Measurements from ENCODE around the gene EDC4.
"Not testable (repeated sequence)": the region's sequence is repeated elsewhere in the genome, so short reads cannot be mapped to it uniquely, and the experiment has no call there.

EDC4 gene, protein sequence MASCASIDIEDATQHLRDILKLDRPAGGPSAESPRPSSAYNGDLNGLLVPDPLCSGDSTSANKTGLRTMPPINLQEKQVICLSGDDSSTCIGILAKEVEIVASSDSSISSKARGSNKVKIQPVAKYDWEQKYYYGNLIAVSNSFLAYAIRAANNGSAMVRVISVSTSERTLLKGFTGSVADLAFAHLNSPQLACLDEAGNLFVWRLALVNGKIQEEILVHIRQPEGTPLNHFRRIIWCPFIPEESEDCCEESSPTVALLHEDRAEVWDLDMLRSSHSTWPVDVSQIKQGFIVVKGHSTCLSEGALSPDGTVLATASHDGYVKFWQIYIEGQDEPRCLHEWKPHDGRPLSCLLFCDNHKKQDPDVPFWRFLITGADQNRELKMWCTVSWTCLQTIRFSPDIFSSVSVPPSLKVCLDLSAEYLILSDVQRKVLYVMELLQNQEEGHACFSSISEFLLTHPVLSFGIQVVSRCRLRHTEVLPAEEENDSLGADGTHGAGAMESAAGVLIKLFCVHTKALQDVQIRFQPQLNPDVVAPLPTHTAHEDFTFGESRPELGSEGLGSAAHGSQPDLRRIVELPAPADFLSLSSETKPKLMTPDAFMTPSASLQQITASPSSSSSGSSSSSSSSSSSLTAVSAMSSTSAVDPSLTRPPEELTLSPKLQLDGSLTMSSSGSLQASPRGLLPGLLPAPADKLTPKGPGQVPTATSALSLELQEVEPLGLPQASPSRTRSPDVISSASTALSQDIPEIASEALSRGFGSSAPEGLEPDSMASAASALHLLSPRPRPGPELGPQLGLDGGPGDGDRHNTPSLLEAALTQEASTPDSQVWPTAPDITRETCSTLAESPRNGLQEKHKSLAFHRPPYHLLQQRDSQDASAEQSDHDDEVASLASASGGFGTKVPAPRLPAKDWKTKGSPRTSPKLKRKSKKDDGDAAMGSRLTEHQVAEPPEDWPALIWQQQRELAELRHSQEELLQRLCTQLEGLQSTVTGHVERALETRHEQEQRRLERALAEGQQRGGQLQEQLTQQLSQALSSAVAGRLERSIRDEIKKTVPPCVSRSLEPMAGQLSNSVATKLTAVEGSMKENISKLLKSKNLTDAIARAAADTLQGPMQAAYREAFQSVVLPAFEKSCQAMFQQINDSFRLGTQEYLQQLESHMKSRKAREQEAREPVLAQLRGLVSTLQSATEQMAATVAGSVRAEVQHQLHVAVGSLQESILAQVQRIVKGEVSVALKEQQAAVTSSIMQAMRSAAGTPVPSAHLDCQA (N-terminal part only)

DNA sequence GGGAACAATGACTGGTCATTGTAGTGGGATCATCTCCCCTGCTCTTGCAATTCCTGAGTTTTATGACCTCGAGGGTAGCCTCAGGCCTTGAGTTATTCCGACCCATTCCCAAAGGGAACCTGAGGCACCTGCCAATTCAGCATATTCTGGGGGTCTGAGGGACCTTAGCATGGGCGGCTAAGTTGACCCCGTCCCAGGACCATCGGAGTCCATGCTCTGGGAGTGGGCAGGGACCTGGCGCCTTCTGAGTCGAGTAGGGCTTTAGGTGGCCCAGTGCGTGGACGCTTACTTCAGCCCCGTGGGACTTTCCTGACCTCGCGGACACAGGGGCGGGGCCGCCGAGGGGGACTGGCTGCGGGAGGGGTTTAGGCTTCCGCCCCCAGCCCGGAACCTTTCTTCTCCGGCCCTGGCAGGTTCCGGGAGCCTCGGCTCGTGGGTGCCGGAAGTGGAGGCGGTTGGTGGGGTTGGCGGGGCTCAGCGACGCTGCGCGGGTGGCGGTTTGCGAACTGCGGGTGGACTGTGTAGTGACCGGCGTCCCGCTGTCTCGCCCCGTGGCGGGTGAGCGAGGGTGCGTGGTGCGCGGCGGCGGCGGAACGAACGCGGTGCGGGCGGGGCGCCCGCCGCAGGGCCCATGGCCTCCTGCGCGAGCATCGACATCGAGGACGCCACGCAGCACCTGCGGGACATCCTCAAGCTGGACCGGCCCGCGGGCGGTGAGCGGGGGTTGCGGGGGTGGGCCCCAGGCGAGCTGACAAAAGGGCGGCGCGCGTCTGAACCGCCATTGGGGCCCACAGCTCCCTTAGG lies at the start of gene EDC4:
EDC4 (plus strand) TSS at position 422 of the 804 bp plus-strand sequence; CDS start at position 632, 210 bp downstream.
- no peak for DNase-seq (ENCODE audit: low read depth, low spot score)
- peak within 1 kb of the TSS; percentile 46 for H3K27ac ChIP-seq

DNA sequence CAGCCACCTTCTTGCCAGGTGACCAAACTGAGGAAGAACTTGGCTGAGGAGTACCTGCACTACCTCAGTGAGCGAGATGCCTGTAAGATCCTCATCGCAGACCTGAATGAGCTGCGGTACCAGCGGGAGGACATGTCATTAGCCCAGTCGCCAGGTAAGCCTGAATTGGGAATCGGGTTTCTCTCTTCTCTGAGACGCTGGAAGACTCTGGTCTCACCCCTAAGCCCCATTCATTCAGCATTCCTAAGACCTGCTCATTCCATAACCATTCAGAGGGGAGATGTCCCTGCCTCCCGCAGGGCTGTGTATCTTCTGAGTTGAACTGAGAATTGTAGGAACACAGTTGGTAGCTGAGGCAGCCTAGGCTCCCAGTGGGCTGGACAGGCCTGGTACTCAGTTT lies 47.7 kb upstream of the EDC4 start:
- DNase-seq (ENCODE audit: low read depth, low spot score) = no peak
- no peak overlapping the region for H3K27ac ChIP-seq

DNA sequence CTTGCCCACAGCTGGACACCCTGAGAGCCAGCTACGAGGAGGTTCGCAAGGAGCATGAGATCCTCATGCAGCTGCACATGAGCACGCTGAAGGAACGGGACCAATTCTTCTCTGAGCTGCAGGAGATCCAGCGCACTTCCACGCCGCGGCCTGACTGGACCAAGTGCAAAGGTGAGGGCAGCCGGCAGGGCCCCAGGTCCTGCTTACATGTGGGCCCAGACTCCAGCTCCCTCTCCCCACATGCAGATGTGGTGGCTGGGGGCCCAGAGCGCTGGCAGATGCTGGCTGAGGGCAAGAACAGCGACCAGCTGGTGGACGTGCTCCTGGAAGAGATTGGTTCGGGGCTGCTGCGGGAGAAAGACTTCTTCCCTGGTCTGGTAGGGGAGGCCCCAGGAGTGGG lies 46.9 kb upstream of the EDC4 start:
- no peak overlapping the region for H3K27ac ChIP-seq
- no peak for DNase-seq (ENCODE audit: low read depth, low spot score)

DNA sequence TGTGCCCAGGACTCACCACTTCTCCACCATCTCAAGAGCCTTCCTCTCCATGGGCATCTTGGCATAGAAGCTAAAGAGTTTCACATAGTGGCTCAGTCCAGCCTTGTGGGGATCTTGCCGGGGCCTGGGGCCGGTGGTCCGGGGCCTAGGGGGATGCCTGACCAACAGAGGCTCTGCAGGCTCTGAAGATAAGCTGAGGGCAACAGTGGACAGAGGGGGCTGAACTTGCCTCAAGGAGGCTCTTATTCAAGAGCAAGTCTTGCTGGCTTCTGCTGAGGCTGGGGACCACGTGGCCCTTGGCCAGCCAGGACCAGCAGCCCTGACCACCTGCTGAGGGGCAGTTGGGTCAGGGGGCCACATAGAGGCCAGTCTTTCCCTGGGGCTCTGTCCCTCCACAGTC lies 44.2 kb upstream of the EDC4 start:
- DNase-seq (ENCODE audit: low read depth, low spot score) = no peak

DNA sequence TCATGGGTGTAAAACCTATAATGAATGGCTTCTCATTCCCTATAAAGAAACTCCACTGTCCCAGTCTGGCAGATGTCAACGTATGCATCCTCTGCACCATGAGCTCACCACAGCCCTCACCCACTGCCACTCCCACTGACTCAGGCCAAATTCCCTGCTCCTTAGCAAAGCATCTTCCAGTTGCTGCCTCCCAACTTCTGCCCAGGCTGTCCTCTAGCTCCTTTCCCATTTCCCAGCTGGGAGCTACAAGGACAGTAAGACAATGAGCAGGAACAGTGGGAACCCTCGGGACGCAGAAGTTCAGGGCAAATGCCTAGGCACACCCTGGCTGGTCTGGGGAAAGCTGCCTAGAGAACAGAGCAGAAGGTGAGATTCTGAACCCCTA lies 39.8 kb upstream of the EDC4 start:
- DNase-seq (ENCODE audit: low read depth, low spot score) = no peak
- H3K27ac ChIP-seq = peak overlapping the region; percentile 66

More for the DNA sequence above, 44.2 kb upstream of the EDC4 start:
- no peak overlapping the region for H3K27ac ChIP-seq

DNA sequence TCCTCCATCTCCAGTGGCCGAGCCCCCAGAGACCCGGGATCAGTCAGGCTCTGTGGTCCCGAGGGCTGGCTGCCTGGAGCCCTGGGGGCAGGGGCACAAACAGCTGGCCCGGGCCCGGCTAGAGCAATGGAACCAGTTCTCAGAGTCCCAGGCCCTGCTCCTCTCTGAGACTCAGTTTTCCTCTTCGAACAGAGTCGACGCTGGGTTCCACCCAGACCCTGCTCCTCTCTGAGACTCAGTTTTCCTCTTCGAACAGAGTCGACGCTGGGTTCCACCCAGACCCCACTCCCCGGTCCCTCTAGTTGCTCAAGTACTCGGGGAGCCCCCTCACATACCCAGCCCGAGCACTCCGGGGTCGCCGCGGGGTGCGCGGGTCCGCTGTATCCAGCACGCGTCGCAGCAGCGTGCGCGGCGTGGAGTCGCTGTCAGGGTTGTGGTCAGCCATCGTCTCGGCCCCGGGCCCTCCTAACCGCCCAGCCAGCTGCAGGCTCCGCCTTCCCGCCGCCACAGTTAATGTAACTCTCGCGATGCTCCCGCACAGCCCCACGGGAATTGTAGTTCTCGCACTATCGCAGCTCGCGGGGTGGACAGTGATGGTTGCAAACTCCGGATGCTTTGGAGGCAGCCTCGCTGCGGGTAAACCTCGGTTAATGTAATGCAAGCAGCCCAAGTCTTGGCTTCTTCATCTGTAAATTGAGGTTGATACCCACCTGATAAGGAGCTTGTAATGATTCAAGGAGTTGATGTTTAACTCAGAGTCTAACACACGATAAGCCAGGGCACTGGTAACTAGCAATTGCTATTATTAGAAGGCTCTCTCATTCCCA lies 39.2 kb upstream of the EDC4 start:
- DNase-seq (ENCODE audit: low read depth, low spot score) = no peak
- H3K27ac ChIP-seq = peak overlapping the region; percentile 66

DNA sequence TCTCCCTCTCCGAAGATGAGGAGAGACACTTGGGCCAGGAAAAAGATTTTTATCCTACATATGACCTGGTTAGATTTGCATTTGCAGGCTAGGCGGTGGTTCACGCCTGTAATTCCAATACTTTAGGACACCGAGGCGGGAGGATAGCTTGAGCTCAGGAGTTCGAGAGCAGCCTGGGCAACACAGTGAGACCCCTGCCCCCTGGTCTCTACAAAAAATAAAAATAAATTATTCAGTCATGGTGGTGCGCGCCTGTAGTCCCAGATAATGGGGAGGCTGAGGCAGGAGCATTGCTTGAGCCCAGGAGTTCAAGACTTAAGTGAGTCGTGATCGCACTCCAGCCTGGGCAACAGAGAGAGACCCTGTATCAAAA lies 38.6 kb upstream of the EDC4 start:
- DNase-seq (ENCODE audit: low read depth, low spot score) = no peak
- H3K27ac ChIP-seq = no peak overlapping the region

DNA sequence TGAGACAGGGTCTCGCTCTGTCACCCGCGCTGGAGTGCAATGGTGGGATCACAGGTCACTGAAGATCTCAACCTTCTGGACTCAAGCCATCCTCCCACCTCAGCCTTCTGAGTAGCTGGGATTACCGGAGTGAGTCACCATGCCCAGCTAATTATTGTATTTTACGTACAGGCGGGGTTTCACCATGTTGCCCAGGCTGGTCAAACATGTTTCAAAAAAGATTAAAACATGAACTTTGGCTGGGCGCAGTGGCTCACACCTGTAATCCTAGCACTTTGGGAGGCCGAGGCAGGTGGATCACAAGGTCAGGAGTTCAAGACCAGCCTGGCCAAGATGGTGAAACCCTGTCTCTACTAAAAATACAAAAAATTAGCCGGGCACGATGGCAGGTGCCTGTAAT lies 35.7 kb upstream of the EDC4 start:
- not testable (repeated sequence) for DNase-seq (ENCODE audit: low read depth, low spot score); H3K27ac ChIP-seq

DNA sequence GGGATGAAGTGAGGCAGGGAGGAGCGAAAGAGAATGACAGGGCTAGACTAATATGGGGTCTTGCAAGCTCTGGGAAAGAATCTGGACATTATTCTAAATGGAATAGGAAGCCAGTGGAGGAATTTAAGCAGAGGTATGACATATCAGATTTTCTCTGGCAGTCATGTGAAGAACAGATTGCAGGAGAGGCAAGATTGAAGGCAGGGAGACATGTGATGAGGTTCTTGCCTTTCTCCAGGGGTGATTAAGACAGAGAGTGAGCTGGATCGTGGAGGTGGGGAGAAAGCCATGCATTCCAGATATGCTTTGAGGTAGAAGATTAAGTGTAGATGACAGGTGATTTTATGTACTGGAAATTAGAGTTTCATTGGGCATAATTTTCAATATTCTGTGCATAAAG lies 35.0 kb upstream of the EDC4 start:
- H3K27ac ChIP-seq = no peak overlapping the region
- DNase-seq (ENCODE audit: low read depth, low spot score) = no peak

DNA sequence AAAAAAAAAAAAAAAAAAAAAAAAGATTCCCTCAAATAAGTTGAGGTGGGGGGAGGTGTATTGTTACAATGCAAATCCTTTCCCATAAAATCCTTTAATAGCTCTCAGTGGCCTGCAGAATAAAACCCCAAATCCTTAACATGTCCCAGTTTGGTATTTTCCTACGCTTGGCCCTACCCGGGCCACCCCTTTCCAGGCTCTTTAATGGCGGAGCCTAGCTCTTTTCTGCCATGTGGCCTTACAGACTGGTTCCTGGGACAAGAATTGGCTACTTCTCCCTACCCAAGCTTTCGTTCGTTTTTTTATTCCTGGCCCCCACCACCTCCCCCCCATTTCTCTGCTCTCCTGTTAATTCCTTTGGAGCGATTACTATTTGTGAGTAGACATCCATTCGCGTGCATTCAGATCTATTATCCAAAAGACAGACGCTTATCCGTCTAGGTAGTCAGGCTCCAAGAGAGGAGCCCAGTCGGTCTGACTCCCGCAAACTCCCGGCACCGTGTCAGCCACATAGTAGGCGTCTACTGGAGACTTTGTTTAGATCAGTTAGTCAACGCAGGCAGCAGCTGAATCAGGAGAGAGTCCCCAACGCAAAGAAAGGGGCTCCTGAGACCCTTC lies 31.5 kb upstream of the EDC4 start:
- no peak for DNase-seq (ENCODE audit: low read depth, low spot score)
- H3K27ac ChIP-seq = peak overlapping the region; percentile 94

DNA sequence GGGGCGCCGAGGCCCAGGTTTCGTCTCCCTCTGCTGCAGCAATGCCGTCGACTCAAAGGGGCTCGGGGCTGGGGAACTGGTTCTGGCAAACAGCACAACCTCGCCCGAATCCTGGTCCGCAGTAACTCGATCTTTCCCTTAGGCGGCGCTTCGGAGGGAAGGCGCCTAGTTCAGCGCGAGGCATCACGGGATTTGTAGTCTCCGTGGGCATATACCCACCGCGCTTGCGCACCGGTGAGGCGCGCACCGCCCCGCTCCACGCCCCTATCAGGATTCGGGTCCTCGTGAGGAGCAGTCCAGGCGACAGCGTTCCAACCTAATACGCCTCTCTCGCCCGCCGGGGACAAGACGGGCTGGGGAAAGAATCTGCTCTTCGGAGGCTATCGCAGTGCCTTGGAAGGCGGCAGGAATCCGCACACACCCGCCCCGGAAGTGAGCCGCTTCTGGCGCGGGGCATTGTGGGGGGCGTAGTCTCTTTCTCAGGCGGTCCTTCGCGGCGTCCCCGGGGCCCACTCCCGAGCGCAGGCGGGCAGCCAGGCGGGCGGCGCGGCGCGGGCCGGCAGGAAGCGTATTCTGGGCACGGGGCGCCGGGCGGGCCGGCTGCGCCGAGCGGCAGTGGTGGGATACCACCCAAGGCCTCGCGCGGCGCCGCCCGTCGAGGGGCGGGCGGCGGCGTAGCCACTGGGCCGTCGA lies 30.9 kb upstream of the EDC4 start, which contains the start of gene THAP11:
THAP11 (plus strand) TSS at position 505 of the 693 bp plus-strand sequence. CDS start 235 bp downstream, outside the sequence.
- DNase-seq (ENCODE audit: low read depth, low spot score) = peak; percentile 64
- H3K27ac ChIP-seq = peak within 1 kb of the TSS; percentile 94

DNA sequence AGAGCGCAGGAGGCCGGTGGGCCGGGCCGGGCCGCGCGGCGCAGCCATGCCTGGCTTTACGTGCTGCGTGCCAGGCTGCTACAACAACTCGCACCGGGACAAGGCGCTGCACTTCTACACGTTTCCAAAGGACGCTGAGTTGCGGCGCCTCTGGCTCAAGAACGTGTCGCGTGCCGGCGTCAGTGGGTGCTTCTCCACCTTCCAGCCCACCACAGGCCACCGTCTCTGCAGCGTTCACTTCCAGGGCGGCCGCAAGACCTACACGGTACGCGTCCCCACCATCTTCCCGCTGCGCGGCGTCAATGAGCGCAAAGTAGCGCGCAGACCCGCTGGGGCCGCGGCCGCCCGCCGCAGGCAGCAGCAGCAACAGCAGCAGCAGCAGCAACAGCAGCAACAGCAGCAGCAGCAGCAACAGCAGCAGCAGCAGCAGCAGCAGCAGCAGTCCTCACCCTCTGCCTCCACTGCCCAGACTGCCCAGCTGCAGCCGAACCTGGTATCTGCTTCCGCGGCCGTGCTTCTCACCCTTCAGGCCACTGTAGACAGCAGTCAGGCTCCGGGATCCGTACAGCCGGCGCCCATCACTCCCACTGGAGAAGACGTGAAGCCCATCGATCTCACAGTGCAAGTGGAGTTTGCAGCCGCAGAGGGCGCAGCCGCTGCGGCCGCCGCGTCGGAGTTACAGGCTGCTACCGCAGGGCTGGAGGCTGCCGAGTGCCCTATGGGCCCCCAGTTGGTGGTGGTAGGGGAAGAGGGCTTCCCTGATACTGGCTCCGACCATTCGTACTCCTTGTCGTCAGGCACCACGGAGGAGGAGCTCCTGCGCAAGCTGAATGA lies 30.1 kb upstream of the EDC4 start:
- DNase-seq (ENCODE audit: low read depth, low spot score) = no peak
- H3K27ac ChIP-seq = peak overlapping the region; percentile 94

DNA sequence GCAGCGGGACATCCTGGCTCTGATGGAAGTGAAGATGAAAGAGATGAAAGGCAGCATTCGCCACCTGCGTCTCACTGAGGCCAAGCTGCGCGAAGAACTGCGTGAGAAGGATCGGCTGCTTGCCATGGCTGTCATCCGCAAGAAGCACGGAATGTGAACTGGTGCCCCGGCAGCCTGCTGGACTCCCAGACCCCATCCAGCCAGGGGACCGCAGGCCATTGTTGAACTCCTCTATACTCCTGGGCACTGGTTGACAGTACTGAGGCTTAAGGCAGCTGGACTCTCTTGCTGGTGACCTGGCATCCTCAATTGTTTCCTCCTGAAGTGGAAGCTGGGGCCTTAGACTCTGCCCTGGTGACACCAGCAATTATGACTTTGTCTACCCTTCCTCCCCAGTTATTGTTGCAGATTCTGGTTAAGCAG lies 29.5 kb upstream of the EDC4 start:
- DNase-seq (ENCODE audit: low read depth, low spot score) = no peak
- H3K27ac ChIP-seq = no peak overlapping the region

DNA sequence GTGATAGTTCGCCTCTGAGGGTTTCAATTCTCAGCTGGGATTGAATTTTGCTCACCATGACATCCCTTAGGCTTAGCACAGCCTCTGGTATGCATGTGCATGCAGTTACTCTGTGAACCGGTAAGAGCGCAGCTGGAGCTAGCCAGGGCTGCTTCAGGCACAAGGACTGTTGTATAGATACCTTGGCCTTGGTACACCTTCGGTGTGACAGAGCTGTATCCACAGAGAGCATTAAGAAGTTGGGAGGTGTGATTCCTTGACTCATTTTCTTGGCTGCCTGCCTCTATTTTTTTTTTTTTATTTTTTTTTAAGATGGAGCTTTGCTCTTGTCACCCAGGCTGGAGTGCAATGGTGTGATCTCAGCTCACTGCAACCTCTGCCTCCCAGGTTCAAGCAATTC lies 28.4 kb upstream of the EDC4 start:
- H3K27ac ChIP-seq = no peak overlapping the region
- DNase-seq (ENCODE audit: low read depth, low spot score) = peak; percentile 50

DNA sequence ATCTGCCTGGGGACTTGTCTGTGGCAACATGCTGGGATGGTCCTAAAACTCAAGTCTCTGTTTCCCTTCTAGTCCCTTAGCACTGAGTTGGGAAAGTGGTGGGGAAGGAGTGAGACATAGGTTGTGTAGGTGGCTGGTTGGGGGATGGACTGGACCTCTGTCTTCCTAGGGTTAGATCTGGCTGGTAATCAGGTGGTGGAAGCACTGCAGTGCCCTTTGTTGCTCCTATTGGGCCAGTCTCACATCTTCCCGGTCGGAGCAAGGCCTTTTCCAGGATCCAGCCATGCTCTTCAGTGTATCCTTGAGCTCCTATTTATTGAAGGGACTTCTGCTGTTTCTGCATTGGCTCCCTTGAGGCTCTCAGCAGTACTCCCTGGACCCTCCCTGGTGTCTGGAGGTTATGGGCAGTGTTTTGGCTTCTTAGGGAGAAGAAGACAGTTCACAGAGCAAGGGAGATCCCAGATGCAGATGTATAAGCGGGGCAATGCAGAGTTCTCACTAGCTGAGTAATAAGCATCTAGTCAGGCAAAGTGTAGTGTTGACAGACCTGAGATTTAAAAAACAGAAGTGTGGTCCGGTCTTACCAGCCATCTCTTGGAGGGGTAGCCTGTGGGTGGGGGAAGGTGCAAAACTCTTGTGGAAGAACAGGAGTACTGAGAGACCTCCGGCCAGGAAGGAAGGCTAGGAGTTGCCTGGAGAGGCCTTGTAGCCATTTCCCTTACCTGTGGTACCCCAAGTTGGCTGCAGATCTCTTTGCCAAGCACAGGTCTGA lies 27.4 kb upstream of the EDC4 start:
- DNase-seq (ENCODE audit: low read depth, low spot score) = no peak
- peak overlapping the region; percentile 88 for H3K27ac ChIP-seq

DNA sequence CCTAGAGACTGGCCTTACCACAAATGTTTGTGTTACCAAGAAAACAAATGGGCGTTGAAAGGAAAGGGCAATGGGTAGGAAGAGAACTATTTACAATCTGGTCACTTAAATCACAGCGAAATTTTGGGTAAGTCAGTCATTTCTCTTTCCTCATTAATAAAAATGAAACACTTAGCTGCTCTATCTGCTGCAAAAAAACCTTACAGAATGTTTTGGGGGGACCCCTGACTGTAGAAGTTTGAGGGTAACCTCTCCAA lies 26.9 kb upstream of the EDC4 start:
- no peak for DNase-seq (ENCODE audit: low read depth, low spot score)
- peak overlapping the region; percentile 88 for H3K27ac ChIP-seq

Data from epithelial cell of prostate (primary cell).